Adrenal gland (tissue), 12 donors: Measurements from ENCODE around the gene MTF2. TPM values are rescaled to one million over a fixed set of nuclear protein-coding genes. Genes with fewer than 3 reads are reported as not detected.
A peak's percentile ranks its signal among the peaks of the same experiment; 100 is the strongest.

Source experiments
- DNase-seq, 7 donors: peaks; one replicate each; pipeline ENCODE4 v3.0.0-alpha.2; 2019 to 2020
- H3K27ac ChIP-seq, 5 donors: fragments of 200-600 bp; sonication (generic) in 4 of 5; 1 replicate in 3 of 5; 2 replicates in 2 of 5; pipeline versions ENCODE4 v1.5.1 to v1.8.0; 2016 to 2020; ENCODE audit warnings: mild to moderate bottlenecking in 1 of 5
- H3K27me3 ChIP-seq: fragments of 200-600 bp; 2 replicates; pipeline ENCODE4 v1.8.0; 2021
- H3K36me3 ChIP-seq, 2 donors: fragments of 200-600 bp; replicated peaks in 1 of 2; 1 replicate in 1 of 2; 2 replicates in 1 of 2; pipeline versions ENCODE4 v1.5.1 to v1.8.0; 2018 to 2022
- H3K4me1 ChIP-seq, 2 donors: fragments of 200-600 bp; replicated peaks in 1 of 2; 1 replicate in 1 of 2; 2 replicates in 1 of 2; pipeline versions ENCODE4 v1.5.1 to v1.8.0; 2018 to 2021
- H3K4me3 ChIP-seq, 4 donors: fragments of 200-600 bp; sonication (generic) in 3 of 4; one replicate each; pipeline ENCODE4 v1.5.1; 2016 to 2018
- H3K9me3 ChIP-seq, 3 donors: fragments of 200-600 bp; sonication (generic) in 1 of 3; replicated peaks in 1 of 3; 1 replicate in 2 of 3; 2 replicates in 1 of 3; pipeline versions ENCODE4 v1.5.1 to v1.8.0; 2016 to 2021
- POLR2A ChIP-seq, 2 donors: fragments of 450-650 bp; IDR thresholded peaks; one replicate each; pipeline ENCODE4 v1.6.1; 2017; ENCODE audit warnings: antibody characterized with exemption in 2 of 2, mild to moderate bottlenecking in 2 of 2, moderate library complexity in 1 of 2
- WGBS, 4 donors: extraction: QIAGEN DNeasy Blood & Tissue Kit in 2 of 4; methylation state at CpG; one replicate each; pipeline versions ENCODE4 v1.1.5 to v1.1.7; 2013 to 2017; 5-methylcytosine and 5-hydroxymethylcytosine counted together
- intact Hi-C, 2 donors: fragments of 100-400 bp; cut with DNase I; formaldehyde crosslinking; loops; one replicate each; pipeline versions ENCODE4 v1.14.1 to v1.15.0; 2022 to 2023
- polyA plus RNA-seq, 3 donors: library from polyadenylated mRNA; stranded (reverse); fragments of 200-250 nt in 2 of 3; fragments of 350-450 nt in 1 of 3; fragmentation: Illumina TruSeq in 1 of 3; extraction: RNeasy Lipid Tissue Mini Kit (QIAGEN cat#74804) in 1 of 3; gene quantifications; one replicate each; pipeline ENCODE4 v1.2.3, GENCODE V29; 2013 to 2014
- total RNA-seq, 9 donors: library from RNA; depleted of rRNA in 4 of 9; stranded (reverse); fragments of >200 nt in 4 of 9; fragments of 120-200 nt in 1 of 9; fragmentation: NEBNext Ultra II Directional in 1 of 9; extraction: Animal tissue kit (Norgen Biotek cat#: 25700) in 1 of 9; gene quantifications; one replicate each; pipeline versions ENCODE4 v1.1.0 to v1.2.4, GENCODE V29; 2013 to 2023
- TF ChIP-seq, protein P1 (sequence below), 6 experiments: fragments of 450-650 bp in 4 of 6; fragments of 200-600 bp in 2 of 6; sonication (generic) in 1 of 6; IDR thresholded peaks; 1 replicate in 5 of 6; 2 replicates in 1 of 6; pipeline versions ENCODE4 v1.5.1 to v1.8.0; 2016 to 2021; ENCODE audit warnings: antibody characterized with exemption in 6 of 6, mild to moderate bottlenecking in 2 of 6, moderate library complexity in 1 of 6
- donor health status: healthy with polysubstance abuse.
- donor health status: Bipolar disorder and iron deficiency.
- donor health status: DM: yes; HTN: yes; CAD: no.
- donor health status: DM: no; HTN: no; CAD: no.
- donor health status: DM: no; HTN: no; CAD: no.
- donor health status: DM: yes; HTN: yes; CAD: no.

The MTF2 gene
- total and polyA plus RNA-seq, 12 donors: 4.6 to 62.7 (median 20.9) TPM

GRCh38 chr1:93107395-93107794, 28.3 kb downstream of the MTF2 start:
- Histone ChIP-seq H3K27me3 (no peaks in the 10 kb centered on the region), H3K27ac (no peak overlapping the region), H3K9me3 (peaks cover 0 to 4% (median 0%) of the 10 kb centered on the region in 3 donors), H3K36me3 (no peaks in the 10 kb centered on the region), H3K4me3 (no peak overlapping the region), H3K4me1 (peaks cover 17 to 22% of the 10 kb centered on the region in 2 donors)
- intact Hi-C loops: no loop called here
- whole genome bisulfite sequencing, 4 donors: 95 to 100% (median 97%) methylated on average over 4 of the region's 4 CpGs
- TF ChIP-seq POLR2A (IDR thresholded peaks at IDR 0.05): no peak
- TF ChIP-seq, protein P1, sequence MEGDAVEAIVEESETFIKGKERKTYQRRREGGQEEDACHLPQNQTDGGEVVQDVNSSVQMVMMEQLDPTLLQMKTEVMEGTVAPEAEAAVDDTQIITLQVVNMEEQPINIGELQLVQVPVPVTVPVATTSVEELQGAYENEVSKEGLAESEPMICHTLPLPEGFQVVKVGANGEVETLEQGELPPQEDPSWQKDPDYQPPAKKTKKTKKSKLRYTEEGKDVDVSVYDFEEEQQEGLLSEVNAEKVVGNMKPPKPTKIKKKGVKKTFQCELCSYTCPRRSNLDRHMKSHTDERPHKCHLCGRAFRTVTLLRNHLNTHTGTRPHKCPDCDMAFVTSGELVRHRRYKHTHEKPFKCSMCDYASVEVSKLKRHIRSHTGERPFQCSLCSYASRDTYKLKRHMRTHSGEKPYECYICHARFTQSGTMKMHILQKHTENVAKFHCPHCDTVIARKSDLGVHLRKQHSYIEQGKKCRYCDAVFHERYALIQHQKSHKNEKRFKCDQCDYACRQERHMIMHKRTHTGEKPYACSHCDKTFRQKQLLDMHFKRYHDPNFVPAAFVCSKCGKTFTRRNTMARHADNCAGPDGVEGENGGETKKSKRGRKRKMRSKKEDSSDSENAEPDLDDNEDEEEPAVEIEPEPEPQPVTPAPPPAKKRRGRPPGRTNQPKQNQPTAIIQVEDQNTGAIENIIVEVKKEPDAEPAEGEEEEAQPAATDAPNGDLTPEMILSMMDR (IDR thresholded peaks at IDR 0.05): no peak
- no peak for DNase-seq

DNA sequence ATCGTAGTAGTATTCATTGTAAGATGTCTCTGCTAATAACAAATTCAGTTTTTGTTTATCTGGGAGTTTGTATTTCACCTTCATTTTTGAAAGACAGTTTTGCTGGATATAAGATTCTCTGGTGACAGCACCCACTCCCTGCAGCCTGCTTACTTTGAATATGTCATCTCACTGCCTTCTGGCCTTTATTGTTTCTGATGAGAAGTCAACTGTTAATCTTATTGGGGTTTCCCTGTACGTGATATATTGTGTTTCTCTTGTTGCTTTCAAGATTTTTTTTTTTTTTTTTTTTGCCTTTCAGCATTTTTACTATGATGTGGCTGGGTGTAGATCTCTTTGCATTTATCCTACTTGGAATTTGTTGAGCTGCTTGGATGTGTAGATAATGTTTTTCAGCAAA, 29.3 kb downstream of the MTF2 start:
- peaks cover 0 to 4% (median 0%) of the 10 kb centered on the region in 3 donors for H3K9me3 ChIP-seq
- H3K36me3 ChIP-seq: no peaks in the 10 kb centered on the region
- no peak overlapping the region for H3K27ac ChIP-seq
- no peaks in the 10 kb centered on the region for H3K27me3 ChIP-seq
- intact Hi-C loops: no loop called here
- WGBS, 4 donors: 91 to 97% (median 95%) methylated on average over 2 of the region's 2 CpGs
- no peak for TF ChIP-seq POLR2A (IDR thresholded peaks at IDR 0.05)
- TF ChIP-seq, protein P1 (IDR thresholded peaks at IDR 0.05): no peak
- no peak overlapping the region for H3K4me3 ChIP-seq
- H3K4me1 ChIP-seq: peaks cover 17 to 22% of the 10 kb centered on the region in 2 donors
- DNase-seq: no peak

DNA sequence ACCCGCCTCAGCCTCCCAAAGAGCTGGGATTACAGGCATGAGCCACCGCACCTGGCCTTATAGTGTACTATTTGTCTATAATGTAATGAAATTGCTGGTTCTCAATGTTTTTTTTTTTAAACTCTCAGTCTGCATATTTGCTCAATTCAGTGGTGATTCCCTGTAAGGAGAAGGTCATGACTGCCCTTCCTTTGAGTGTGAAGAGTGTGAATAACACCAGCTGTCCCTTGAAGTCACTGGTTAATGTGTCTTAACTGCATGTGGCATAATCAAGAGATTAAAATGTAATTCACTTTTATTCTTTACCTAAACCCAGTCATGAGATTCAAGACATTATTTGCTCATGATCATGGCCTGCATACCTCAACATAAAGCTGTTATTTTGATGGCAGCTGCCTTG, 30.5 kb downstream of the MTF2 start:
- Histone ChIP-seq H3K36me3 (no peaks in the 10 kb centered on the region), H3K9me3 (peaks cover 0 to 4% (median 0%) of the 10 kb centered on the region in 3 donors), H3K4me3 (no peak overlapping the region), H3K27me3 (no peaks in the 10 kb centered on the region), H3K27ac (no peak overlapping the region), H3K4me1 (peaks cover 17 to 22% of the 10 kb centered on the region in 2 donors)
- WGBS, 4 donors: 94 to 97% (median 96%) methylated on average over 2 of the region's 2 CpGs
- no peak for DNase-seq
- intact Hi-C loops: no loop called here
- TF ChIP-seq, protein P1 (IDR thresholded peaks at IDR 0.05): no peak
- TF ChIP-seq POLR2A (IDR thresholded peaks at IDR 0.05): no peak

- WGBS, 4 donors: 56 to 76% (median 64%) methylated on average over 1 of the region's 1 CpG
- H3K9me3 ChIP-seq: peaks cover 0 to 4% (median 0%) of the 10 kb centered on the region in 3 donors
- peaks cover 0 to 4% of the 10 kb centered on the region in 2 donors for H3K36me3 ChIP-seq
- intact Hi-C loops: no loop called here
- TF ChIP-seq POLR2A (IDR thresholded peaks at IDR 0.05): no peak
- TF ChIP-seq, protein P1 (IDR thresholded peaks at IDR 0.05): no peak
- H3K27me3 ChIP-seq: no peaks in the 10 kb centered on the region
- no peak for DNase-seq
- H3K27ac ChIP-seq: peak overlapping the region in 1 of 5 donors; percentile 43
- peaks cover 17 to 22% of the 10 kb centered on the region in 2 donors for H3K4me1 ChIP-seq
- H3K4me3 ChIP-seq: no peak overlapping the region
Observed at GRCh38 chr1:93111065-93111464, 32.0 kb downstream of the MTF2 start.
